22Rv1 (cell line): ENCODE measurements around the gene TMEM131.

Source experiments
- ZFX ChIP-seq: fragments of 450-650 bp; IDR thresholded peaks from 2 replicates; pipeline ENCODE4 v1.6.1; 2017; ENCODE audit warnings: antibody characterized with exemption, borderline replicate concordance
- TF ChIP-seq, protein P1 (sequence below): fragments of 450-650 bp; IDR thresholded peaks from 2 replicates; pipeline ENCODE4 v1.5.1; 2017; ENCODE audit warnings: mild to moderate bottlenecking

DNA sequence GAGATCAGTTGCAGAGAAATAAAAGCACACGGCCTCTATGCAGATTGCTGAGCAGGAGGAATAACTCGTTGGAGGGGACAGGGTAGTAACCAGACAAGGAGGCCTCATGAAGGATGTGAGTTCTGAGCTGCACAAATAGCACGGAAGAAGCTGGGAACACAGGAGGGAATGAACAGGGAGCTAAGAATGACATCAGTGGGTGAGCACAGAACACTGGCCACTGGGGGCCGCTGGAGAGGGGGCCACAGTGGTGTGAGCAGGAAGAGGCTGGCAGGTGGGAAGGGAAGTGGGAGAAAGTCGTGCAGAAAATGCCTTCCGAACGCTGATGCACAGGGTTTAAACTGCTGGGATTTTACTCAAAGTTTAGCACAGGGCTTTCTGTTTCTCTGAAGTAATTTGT, 221.3 kb downstream of the TMEM131 start:
- TF ChIP-seq, protein P1, sequence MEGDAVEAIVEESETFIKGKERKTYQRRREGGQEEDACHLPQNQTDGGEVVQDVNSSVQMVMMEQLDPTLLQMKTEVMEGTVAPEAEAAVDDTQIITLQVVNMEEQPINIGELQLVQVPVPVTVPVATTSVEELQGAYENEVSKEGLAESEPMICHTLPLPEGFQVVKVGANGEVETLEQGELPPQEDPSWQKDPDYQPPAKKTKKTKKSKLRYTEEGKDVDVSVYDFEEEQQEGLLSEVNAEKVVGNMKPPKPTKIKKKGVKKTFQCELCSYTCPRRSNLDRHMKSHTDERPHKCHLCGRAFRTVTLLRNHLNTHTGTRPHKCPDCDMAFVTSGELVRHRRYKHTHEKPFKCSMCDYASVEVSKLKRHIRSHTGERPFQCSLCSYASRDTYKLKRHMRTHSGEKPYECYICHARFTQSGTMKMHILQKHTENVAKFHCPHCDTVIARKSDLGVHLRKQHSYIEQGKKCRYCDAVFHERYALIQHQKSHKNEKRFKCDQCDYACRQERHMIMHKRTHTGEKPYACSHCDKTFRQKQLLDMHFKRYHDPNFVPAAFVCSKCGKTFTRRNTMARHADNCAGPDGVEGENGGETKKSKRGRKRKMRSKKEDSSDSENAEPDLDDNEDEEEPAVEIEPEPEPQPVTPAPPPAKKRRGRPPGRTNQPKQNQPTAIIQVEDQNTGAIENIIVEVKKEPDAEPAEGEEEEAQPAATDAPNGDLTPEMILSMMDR, result peak; percentile 57
- no peak for TF ChIP-seq ZFX
